Measurements from ENCODE around the gene PIP5K1C.

DNA sequence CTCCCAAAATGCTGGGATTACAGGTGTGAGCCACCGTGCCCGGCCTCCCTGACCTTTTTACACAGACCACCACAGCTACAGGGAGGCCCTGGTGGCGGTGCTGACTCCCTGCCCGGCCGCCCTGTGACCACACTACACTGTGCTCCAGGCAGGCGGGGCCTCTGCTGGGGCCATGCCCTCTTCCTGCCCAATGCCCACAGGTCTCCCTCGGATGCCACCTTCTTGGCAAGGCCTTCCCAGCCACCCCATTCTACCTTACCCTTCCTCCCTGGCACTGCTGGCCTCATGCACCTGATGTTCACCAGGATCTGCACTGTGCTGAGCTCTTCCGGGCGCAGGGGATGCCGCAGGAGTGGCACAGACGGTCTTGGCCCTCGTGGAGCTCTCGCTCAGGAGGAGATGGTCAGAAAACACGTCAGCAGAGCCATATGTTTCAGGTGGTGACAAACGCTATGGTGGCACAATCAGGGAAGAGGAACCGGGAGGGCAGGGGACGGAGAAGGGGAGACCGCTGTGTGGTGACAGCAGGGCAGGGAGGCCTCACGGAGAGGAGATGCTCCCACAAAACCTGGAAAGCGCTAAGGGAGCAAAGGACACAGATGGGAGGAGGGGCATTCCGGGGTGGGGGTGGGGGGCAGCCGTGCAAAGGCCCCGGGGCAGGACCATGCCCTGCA lies 4.1 kb downstream of the PIP5K1C start:
- TF ChIP-seq, protein P1, sequence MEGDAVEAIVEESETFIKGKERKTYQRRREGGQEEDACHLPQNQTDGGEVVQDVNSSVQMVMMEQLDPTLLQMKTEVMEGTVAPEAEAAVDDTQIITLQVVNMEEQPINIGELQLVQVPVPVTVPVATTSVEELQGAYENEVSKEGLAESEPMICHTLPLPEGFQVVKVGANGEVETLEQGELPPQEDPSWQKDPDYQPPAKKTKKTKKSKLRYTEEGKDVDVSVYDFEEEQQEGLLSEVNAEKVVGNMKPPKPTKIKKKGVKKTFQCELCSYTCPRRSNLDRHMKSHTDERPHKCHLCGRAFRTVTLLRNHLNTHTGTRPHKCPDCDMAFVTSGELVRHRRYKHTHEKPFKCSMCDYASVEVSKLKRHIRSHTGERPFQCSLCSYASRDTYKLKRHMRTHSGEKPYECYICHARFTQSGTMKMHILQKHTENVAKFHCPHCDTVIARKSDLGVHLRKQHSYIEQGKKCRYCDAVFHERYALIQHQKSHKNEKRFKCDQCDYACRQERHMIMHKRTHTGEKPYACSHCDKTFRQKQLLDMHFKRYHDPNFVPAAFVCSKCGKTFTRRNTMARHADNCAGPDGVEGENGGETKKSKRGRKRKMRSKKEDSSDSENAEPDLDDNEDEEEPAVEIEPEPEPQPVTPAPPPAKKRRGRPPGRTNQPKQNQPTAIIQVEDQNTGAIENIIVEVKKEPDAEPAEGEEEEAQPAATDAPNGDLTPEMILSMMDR (IDR thresholded peaks at IDR 0.05) = no peak
- TF ChIP-seq EZH2 (IDR thresholded peaks at IDR 0.05; ENCODE audit: borderline replicate concordance, insufficient read depth, low read depth, low read length, poor library complexity, severe bottlenecking) = no peak

All from B cell (primary cell).